22Rv1 (cell line): ENCODE results near the gene MAP4K1.
"Not testable (repeated sequence)": the region's sequence is repeated elsewhere in the genome, so short reads cannot be mapped to it uniquely, and the experiment has no call there.

Experiments used
- H3K27ac ChIP-seq: fragments of 450-650 bp; 2 replicates; pipeline ENCODE4 v1.5.1; 2017
- ZFX ChIP-seq: fragments of 450-650 bp; IDR thresholded peaks from 2 replicates; pipeline ENCODE4 v1.6.1; 2017; ENCODE audit warnings: antibody characterized with exemption, borderline replicate concordance
- TF ChIP-seq, protein P1 (sequence below): fragments of 450-650 bp; IDR thresholded peaks from 2 replicates; pipeline ENCODE4 v1.5.1; 2017; ENCODE audit warnings: mild to moderate bottlenecking

MAP4K1 gene

DNA sequence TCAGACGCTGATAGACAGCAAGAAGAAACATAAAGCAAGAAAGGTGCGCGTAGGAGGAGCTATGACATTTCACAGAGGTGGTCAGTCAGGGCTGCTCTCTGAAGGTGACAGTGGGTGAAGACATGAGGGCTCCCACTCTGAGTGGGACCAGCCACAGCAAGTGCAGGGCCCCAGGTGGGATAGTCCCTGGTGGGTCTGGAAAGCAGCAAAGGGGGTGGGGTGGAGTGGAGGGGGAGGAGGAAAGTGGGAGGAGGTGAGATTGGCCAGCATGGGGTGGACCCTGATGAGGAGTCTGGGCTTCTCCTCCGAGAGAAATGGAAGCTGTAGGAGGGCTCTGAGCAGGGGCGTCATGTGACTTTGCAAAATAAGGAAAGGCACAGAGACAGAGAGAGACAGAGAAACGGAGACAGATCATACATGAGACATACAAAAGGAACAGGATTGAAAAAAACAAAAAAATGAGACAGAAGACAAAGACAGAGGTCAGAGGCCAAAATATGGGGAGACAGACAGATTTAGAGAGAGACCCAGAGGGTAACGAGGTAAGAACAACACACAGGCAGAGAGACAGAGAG, 2.7 kb downstream of the MAP4K1 start:
- TF ChIP-seq, protein P1, sequence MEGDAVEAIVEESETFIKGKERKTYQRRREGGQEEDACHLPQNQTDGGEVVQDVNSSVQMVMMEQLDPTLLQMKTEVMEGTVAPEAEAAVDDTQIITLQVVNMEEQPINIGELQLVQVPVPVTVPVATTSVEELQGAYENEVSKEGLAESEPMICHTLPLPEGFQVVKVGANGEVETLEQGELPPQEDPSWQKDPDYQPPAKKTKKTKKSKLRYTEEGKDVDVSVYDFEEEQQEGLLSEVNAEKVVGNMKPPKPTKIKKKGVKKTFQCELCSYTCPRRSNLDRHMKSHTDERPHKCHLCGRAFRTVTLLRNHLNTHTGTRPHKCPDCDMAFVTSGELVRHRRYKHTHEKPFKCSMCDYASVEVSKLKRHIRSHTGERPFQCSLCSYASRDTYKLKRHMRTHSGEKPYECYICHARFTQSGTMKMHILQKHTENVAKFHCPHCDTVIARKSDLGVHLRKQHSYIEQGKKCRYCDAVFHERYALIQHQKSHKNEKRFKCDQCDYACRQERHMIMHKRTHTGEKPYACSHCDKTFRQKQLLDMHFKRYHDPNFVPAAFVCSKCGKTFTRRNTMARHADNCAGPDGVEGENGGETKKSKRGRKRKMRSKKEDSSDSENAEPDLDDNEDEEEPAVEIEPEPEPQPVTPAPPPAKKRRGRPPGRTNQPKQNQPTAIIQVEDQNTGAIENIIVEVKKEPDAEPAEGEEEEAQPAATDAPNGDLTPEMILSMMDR, result no peak
- no peak for TF ChIP-seq ZFX

DNA sequence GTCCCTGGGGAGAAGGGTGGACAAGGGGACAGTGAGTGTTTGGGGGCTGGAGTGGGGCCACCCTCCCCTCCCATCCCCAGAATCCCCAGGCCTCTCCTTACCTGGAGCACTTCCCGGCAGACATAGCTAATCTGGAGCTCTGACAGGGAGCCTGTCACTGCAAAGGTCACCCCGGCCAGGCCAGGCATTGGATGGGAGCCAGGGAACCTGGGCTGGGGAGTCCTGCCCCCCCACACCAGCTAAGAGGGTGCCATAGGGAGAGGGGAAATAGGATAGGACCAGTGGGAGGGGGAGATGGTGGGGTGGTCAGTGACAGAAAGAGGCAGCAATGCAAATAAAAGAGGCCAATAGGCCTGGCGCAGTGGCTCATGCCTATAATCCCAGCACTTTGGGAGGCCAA, 3.5 kb downstream of the MAP4K1 start:
- TF ChIP-seq, protein P1, result no peak
- TF ChIP-seq ZFX, result no peak
- H3K27ac ChIP-seq, result no peak overlapping the region

More for the DNA sequence above, 2.7 kb downstream of the MAP4K1 start:
- H3K27ac ChIP-seq, result no peak overlapping the region

DNA sequence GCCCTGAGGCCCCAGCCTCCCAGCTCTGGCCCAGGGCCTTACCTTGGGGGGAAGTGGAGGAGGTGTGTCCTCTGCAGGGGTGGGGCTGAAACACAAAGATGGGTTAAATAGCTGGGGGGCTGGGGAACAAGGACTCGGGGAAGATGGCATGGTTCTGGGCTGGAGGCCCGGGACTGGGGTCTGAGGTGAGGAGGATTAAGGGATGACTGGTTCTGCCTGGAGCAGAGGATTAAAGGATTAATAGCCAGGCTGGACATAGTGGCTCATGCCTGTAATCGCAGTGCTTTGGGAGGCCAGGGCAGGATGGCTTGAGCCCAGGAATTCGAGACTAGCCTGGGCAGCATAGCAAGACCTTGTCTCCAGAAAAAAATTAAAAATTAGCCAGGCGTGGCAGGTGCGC, 11.6 kb downstream of the MAP4K1 start:
- no peak for TF ChIP-seq ZFX
- TF ChIP-seq, protein P1, result no peak
- H3K27ac ChIP-seq, result no peak overlapping the region

DNA sequence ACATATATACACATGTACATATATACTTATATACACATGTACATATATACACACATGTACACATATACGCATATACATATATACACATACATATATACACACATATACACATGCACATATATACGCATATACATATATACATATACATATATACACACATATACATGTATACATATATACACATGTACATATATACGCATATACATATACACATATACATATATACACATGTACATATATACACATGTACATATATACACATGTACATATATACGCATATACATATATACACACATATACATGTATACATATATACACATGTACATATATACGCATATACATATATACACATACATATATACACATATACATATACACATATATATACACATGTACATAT, 14.9 kb downstream of the MAP4K1 start:
- not testable (repeated sequence) for H3K27ac ChIP-seq

DNA sequence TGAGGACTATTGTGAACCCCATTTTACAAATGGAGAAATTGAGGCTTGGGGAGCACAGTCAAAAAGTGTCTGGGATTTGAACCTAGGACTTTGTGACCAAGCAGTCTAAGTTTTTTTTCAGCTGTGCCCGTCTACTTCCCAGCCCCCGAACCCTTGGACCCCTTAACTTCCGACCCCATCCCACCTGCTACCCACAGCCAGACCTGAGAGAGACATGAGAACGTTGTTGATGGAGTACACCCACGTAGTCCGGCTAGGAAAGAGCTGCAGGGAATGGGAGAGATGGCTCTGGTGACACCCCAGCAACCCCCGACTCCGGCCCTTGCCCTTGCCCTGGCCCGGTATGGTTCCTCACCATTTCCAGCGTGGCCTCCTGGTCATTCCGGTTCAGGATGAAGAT, 18.0 kb downstream of the MAP4K1 start:
- no peak overlapping the region for H3K27ac ChIP-seq
- TF ChIP-seq, protein P1, result no peak
- no peak for TF ChIP-seq ZFX

DNA sequence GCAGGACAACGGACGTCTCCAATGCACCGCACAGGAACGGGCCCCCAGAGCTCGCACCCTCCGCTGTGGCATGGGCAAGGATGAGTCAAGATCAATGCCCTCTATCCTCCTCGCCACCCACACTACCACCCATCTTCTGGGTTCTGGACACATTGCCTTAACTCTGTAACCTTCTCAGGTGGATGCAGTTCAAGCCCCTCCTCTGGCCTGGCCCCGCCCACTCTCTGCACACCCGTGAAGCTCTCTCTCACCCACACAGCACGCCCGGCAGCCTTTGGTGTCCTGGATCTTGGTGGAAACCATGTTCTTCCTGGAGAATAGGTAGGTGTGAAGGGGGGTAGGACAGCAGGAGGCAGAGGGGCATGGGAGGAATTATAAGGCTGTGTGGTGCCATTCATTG, 20.7 kb downstream of the MAP4K1 start:
- H3K27ac ChIP-seq, result peak overlapping the region; percentile 90
- TF ChIP-seq, protein P1, result no peak
- no peak for TF ChIP-seq ZFX

DNA sequence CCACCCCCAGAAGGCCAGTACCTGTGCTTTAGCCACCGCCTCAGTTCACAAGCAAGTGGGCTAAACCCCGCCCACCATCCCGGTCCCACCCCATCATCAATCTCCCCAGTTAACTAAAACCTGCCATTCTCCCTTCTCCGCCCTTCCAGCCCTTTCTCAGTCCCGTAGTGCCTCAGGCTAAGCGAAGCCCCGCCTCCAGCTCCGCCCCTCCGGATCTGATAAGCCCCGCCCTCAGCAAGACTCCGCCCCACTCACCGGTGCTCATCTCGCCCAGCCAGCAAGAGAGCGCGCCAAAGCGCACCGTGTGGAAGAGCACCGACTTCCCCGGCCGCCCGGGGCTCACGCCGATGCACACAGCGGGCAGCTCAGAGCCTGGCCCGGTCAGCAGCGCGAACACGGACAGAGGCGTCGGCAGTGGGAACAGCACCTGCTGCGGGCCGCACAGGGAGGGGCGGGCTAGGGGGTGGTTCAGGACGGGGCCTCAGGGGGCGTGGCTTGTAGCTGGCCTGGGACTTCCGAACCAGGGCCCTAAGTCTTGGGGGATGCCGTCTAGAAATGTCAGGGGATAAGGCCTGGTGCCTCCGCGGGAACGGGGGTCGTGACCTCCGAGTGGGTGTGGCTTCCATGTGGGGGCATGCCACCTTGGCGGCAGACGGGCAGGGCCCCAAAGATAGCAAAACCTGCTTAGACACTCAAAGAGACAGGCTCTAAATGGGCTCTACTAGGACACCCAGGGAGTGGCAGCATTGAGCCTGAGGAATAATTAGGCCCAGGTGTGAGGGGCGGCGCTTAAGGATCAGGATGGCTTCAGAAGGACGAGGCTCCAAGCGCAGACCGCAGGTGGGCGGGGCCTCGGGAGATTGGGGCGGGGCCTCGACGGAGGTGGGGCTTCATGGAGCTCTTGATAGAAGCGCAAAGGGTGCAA, 21.4 kb downstream of the MAP4K1 start:
- peak overlapping the region; percentile 90 for H3K27ac ChIP-seq

More for the DNA sequence above, 21.4 kb downstream of the MAP4K1 start:
- TF ChIP-seq, protein P1, result peak; percentile 19
- no peak for TF ChIP-seq ZFX
